ENCODE results near the gene UCHL1.

- TF ChIP-seq CTCF (IDR thresholded peaks at IDR 0.05; ENCODE audit: low read depth, low read length, poor library complexity, severe bottlenecking) (no peak), EZH2phosphoT487 (IDR thresholded peaks at IDR 0.05; ENCODE audit: borderline replicate concordance, low read length) (no peak)
These were observed 59.1 kb downstream of the UCHL1 start for GRCh38 chr4:41315862-41316261.
